Neural cell (in vitro differentiated cells): Measurements from ENCODE around the gene SULT1A2. TPM values are rescaled to one million over a fixed set of nuclear protein-coding genes. Genes with fewer than 3 reads are reported as not detected.
"Not testable (repeated sequence)": the region's sequence is repeated elsewhere in the genome, so short reads cannot be mapped to it uniquely, and the experiment has no call there.

ENCODE experiments used
- H2AFZ ChIP-seq: fragments of 200-600, 300-800 bp; sonication (generic), shearing (Covaris generic); 2 replicates; pipeline ENCODE4 v1.6.0; 2014; ENCODE audit warnings: low read depth, mild to moderate bottlenecking, antibody characterized with exemption, low read length, moderate library complexity
- H3F3A ChIP-seq: fragments of 200-600 bp; shearing (Covaris generic); 2 replicates; pipeline ENCODE4 v1.6.1; 2016; ENCODE audit warnings: mild to moderate bottlenecking, moderate library complexity, mixed read lengths, antibody characterized with exemption, low read length; ENCODE audit not compliant: insufficient read depth, poor library complexity, severe bottlenecking
- H3K27ac ChIP-seq: fragments of 200-600, 300-800 bp; sonication (generic), shearing (Covaris generic); 2 replicates; pipeline ENCODE4 v1.5.1; 2014; ENCODE audit warnings: mild to moderate bottlenecking, low read length, moderate library complexity
- H3K27me3 ChIP-seq: fragments of 300-800, 200-600 bp; sonication (generic), shearing (Covaris generic); 2 replicates; pipeline ENCODE4 v1.6.0; 2014; ENCODE audit warnings: mild to moderate bottlenecking, low read depth, low read length, moderate library complexity; ENCODE audit not compliant: insufficient read depth
- H3K36me3 ChIP-seq: fragments of 300-800, 200-600 bp; sonication (generic), shearing (Covaris generic); 2 replicates; pipeline ENCODE4 v1.5.1; 2014; ENCODE audit warnings: mild to moderate bottlenecking, antibody characterized with exemption, low read length, moderate library complexity; ENCODE audit not compliant: insufficient read depth
- H3K4me2 ChIP-seq: fragments of 300-800, 200-600 bp; sonication (generic), shearing (Covaris generic); 2 replicates; pipeline ENCODE4 v1.6.0; 2014; ENCODE audit warnings: mild to moderate bottlenecking, low read length
- H3K4me3 ChIP-seq: fragments of 300-800, 200-600 bp; sonication (generic), shearing (Covaris generic); 2 replicates; pipeline ENCODE4 v1.5.1; 2014; ENCODE audit warnings: mild to moderate bottlenecking, low read length, moderate library complexity
- H3K79me2 ChIP-seq: fragments of 200-600 bp; shearing (Covaris generic); replicated peaks from 2 replicates; pipeline ENCODE4 v1.6.0; 2014; ENCODE audit warnings: mild to moderate bottlenecking, low read length, moderate library complexity; ENCODE audit not compliant: insufficient read depth
- H3K9ac ChIP-seq: fragments of 300-800, 200-600 bp; sonication (generic), shearing (Covaris generic); 2 replicates; pipeline ENCODE4 v1.6.1; 2016; ENCODE audit warnings: mild to moderate bottlenecking, low read length, mixed read lengths
- H3K9me2 ChIP-seq: fragments of 200-600 bp; shearing (Covaris generic); 2 replicates; pipeline ENCODE4 v1.6.1; 2016; ENCODE audit warnings: mild to moderate bottlenecking, low read length, mixed read lengths; ENCODE audit not compliant: insufficient read depth
- H3K9me3 ChIP-seq: fragments of 200-600, 300-800 bp; sonication (generic), shearing (Covaris generic); 2 replicates; pipeline ENCODE4 v1.6.1; 2016; ENCODE audit warnings: mild to moderate bottlenecking, mixed run types, low read length, moderate library complexity, mixed read lengths
- H4K20me1 ChIP-seq: fragments of 200-600 bp; shearing (Covaris generic); 2 replicates; pipeline ENCODE4 v1.6.1; 2016; ENCODE audit warnings: mild to moderate bottlenecking, mixed run types; ENCODE audit not compliant: insufficient read depth
- CTCF ChIP-seq: fragments of 450-650 bp; IDR thresholded peaks from 2 replicates; pipeline ENCODE4 v1.5.1; 2014; ENCODE audit warnings: antibody characterized with exemption, mild to moderate bottlenecking, moderate library complexity; ENCODE audit not compliant: poor library complexity, severe bottlenecking
- EP300 ChIP-seq: fragments of 450-650 bp; conservative IDR thresholded peaks from 2 replicates; pipeline ENCODE4 v1.6.1; 2014; ENCODE audit warnings: antibody characterized with exemption, mild to moderate bottlenecking, moderate library complexity; ENCODE audit not compliant: poor library complexity, severe bottlenecking
- EZH2 ChIP-seq: fragments of 200-600, 300-800 bp; shearing (Covaris generic), sonication (generic); IDR thresholded peaks from 2 replicates; pipeline ENCODE4 v1.6.1; 2014; ENCODE audit warnings: antibody characterized with exemption, low read length, borderline replicate concordance, mild to moderate bottlenecking; ENCODE audit not compliant: insufficient read depth, poor library complexity, severe bottlenecking
- MXI1 ChIP-seq: fragments of 450-650 bp; conservative IDR thresholded peaks from 2 replicates; pipeline ENCODE4 v1.6.1; 2014; ENCODE audit warnings: antibody characterized with exemption, mild to moderate bottlenecking; ENCODE audit not compliant: poor library complexity, severe bottlenecking
- POLR2AphosphoS5 ChIP-seq: IDR thresholded peaks from 2 replicates; pipeline ENCODE4 v1.6.1; 2012
- RAD21 ChIP-seq: fragments of 450-650 bp; conservative IDR thresholded peaks from 2 replicates; pipeline ENCODE4 v1.6.1; 2014; ENCODE audit warnings: antibody characterized with exemption, mild to moderate bottlenecking, moderate library complexity
- REST ChIP-seq: IDR thresholded peaks from 2 replicates; pipeline ENCODE4 v1.6.1; 2012; ENCODE audit warnings: borderline replicate concordance
- SMC3 ChIP-seq: fragments of 450-650 bp; conservative IDR thresholded peaks from 2 replicates; pipeline ENCODE4 v1.6.1; 2014; ENCODE audit warnings: antibody characterized with exemption, mild to moderate bottlenecking, moderate library complexity; ENCODE audit not compliant: poor library complexity
- TAF1 ChIP-seq: IDR thresholded peaks from 2 replicates; pipeline ENCODE4 v1.6.1; 2012; ENCODE audit warnings: low read depth
- polyA plus RNA-seq: library from polyadenylated mRNA; depleted of rRNA; stranded (reverse); fragments of >200 nt; gene quantifications from 2 replicates; pipeline ENCODE4 v1.2.3, GENCODE V29; 2014

The SULT1A2 gene
- polyA plus RNA-seq, 1 donor from 2014 or later, result not detected

GRCh38 chr16:28621481-28622155, 24.8 kb upstream of the SULT1A2 start:
- no peaks in the 10 kb centered on the region for H4K20me1 ChIP-seq
- H3K4me3 ChIP-seq, result no peak overlapping the region
- no peaks in the 10 kb centered on the region for H3K9me2 ChIP-seq
- no peaks in the 10 kb centered on the region for H3K36me3 ChIP-seq
- H3K4me2 ChIP-seq, result no peak overlapping the region
- no peaks in the 10 kb centered on the region for H3K79me2 ChIP-seq
- H3F3A ChIP-seq, result no peaks in the 10 kb centered on the region
- H3K27ac ChIP-seq, result no peak overlapping the region
- no peaks in the 10 kb centered on the region for H3K9me3 ChIP-seq
- TF ChIP-seq REST (no peak), EZH2 (no peak), POLR2AphosphoS5 (no peak), CTCF (no peak), RAD21 (no peak), MXI1 (no peak), EP300 (no peak), SMC3 (no peak), TAF1 (no peak)
- no peak overlapping the region for H2AFZ ChIP-seq
- H3K9ac ChIP-seq, result no peak overlapping the region
- H3K27me3 ChIP-seq, result no peaks in the 10 kb centered on the region

DNA sequence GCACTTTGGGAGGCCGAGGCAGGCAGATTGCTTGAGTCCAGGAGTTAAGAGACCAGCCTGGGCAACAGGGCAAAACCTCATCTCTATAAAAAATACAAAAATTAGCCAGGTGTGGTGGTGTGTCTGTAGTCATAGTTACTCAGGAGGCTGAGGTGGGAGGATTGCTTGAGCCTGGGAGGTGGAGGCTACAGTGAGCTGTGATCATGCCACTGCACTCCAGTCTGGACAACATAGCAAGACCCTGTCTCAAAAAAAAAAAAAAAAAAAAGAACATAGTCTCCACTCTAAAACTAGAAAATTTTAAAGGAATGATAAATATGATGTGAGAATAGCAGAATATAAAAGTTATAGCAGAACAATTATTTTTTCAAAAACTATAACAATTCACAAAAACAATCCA, 23.5 kb upstream of the SULT1A2 start:
- H3K36me3 ChIP-seq, H3K27ac ChIP-seq, H3K79me2 ChIP-seq, H3K4me2 ChIP-seq, H3K27me3 ChIP-seq, H3K9ac ChIP-seq, H3F3A ChIP-seq, H4K20me1 ChIP-seq, H3K9me2 ChIP-seq, H2AFZ ChIP-seq, H3K4me3 ChIP-seq, H3K9me3 ChIP-seq: not testable (repeated sequence)

DNA sequence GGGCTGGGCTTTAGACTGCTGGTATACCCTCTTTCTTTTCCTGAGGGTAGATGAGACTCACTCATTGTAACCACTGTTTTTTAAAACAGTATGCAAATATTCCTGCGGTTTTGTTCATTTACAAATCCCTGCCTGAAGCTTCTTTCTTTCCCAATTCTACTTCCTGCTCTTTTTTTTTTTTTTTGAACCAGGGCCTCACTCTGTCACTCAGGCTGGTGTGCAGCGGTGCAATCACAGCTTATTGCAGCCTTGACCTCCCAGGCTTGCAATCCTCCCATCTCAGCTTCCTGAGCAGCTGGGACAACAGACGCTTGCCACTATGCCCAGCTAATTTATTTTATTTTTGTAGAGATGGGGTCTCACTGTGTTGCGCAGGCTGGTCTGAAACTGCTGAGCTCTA, 21.0 kb upstream of the SULT1A2 start:
- H3K9me2 ChIP-seq, result no peaks in the 10 kb centered on the region
- no peaks in the 10 kb centered on the region for H4K20me1 ChIP-seq
- H3K9ac ChIP-seq, result no peak overlapping the region
- no peak overlapping the region for H3K4me3 ChIP-seq
- no peaks in the 10 kb centered on the region for H3K9me3 ChIP-seq
- no peaks in the 10 kb centered on the region for H3K27me3 ChIP-seq
- no peaks in the 10 kb centered on the region for H3K79me2 ChIP-seq
- H3K27ac ChIP-seq, result no peak overlapping the region
- TF ChIP-seq SMC3 (no peak), RAD21 (no peak), EP300 (no peak), CTCF (no peak), MXI1 (no peak), EZH2 (no peak), REST (no peak), POLR2AphosphoS5 (no peak)
- H3F3A ChIP-seq, result no peaks in the 10 kb centered on the region
- no peak overlapping the region for H2AFZ ChIP-seq
- no peak overlapping the region for H3K4me2 ChIP-seq
- H3K36me3 ChIP-seq, result no peaks in the 10 kb centered on the region
